ENCODE measurements around the gene DIPK1C. TPM values are rescaled to one million over a fixed set of nuclear protein-coding genes. Genes with fewer than 3 reads are reported as not detected.

The DIPK1C gene
- total RNA-seq, 1 donor from 2014 or later = not detected

GRCh38 chr18:74480149-74480651, 23.1 kb upstream of the DIPK1C start:
- H3K9me3 ChIP-seq = no peaks in the 10 kb centered on the region
- no peak overlapping the region for H3K4me3 ChIP-seq
- no peaks in the 10 kb centered on the region for H3K4me1 ChIP-seq
- no peaks in the 10 kb centered on the region for H3K36me3 ChIP-seq
- no peak overlapping the region for H3K27ac ChIP-seq
- no peaks in the 10 kb centered on the region for H3K27me3 ChIP-seq (ENCODE audit: low read depth)
- no peak for TF ChIP-seq CTCF (IDR thresholded peaks at IDR 0.05)
- ATAC-seq (peak in 1 of 2 donors; percentile 16), DNase-seq (no peak)
- intact Hi-C loops (cut with DNase I) = no loop called here

DNA sequence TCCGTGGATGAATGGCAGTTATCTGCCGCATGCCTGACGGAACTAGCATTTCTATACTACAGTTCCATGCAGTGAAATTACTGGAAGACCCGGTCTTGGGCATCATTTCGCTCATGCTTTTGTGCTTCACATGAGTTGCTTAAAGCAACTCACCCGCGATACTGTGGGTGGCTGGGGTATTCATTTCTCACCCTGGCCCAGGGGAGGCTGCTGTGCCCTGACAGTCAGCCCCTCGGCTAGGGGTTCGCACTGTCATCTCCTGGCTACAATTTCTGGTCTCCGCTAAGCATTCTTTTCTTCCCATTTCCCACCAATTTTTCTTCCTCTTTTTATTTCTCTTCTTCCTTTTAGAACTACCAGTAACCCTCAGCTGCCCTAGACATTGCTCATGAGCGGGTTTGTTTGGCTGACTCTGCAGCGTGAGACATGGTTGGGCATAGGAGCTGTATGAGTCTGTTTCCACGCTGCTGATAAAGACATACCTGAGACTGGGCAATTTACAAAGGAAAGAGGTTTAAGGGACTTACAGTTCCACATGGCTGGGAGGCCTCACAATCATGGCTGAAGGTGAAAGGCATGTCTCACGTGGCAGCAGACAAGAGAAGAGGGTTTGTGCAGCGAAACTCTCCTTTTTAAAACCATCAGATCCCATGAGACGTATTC, 22.5 kb upstream of the DIPK1C start:
- intact Hi-C loops (cut with DNase I) = no loop called here
- ATAC-seq (peak in 1 of 2 donors; percentile 37), DNase-seq (no peak)
- Histone ChIP-seq H3K4me3 (no peak overlapping the region), H3K9me3 (no peaks in the 10 kb centered on the region), H3K4me1 (no peaks in the 10 kb centered on the region), H3K36me3 (no peaks in the 10 kb centered on the region), H3K27me3 (ENCODE audit: low read depth) (no peaks in the 10 kb centered on the region), H3K27ac (no peak overlapping the region)
- no peak for TF ChIP-seq CTCF (IDR thresholded peaks at IDR 0.05)

- no peak for DNase-seq
- no peak overlapping the region for H3K27ac ChIP-seq
- peak in 1 of 2 donors; percentile 21 for ATAC-seq
- no peaks in the 10 kb centered on the region for H3K27me3 ChIP-seq (ENCODE audit: low read depth)
- no peaks in the 10 kb centered on the region for H3K4me1 ChIP-seq
- TF ChIP-seq CTCF (IDR thresholded peaks at IDR 0.05) = no peak
- no peak overlapping the region for H3K4me3 ChIP-seq
- H3K36me3 ChIP-seq = no peaks in the 10 kb centered on the region
- H3K9me3 ChIP-seq = no peaks in the 10 kb centered on the region
- intact Hi-C loops (cut with DNase I) = no loop called here
Observed at GRCh38 chr18:74478880-74479279, 21.8 kb upstream of the DIPK1C start.

DNA sequence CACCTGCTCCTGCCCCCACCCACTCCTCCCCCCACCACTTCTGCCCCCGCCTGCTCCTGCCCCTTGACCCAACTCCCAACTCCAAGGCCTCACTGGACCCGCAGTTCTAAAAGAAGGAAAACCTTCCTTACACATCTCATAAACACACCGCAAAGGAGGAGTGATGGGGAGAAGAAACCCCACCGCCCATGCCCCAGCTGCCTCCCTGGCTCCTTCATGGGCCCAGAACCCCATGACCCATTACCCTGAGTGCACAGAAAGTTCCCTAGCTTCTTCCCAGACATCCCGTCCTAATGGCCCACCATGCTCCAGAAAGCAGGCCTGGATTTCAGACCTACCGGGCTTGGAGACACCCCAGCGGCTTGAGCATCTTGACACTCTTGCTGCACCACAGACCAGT, 21.2 kb upstream of the DIPK1C start:
- intact Hi-C loops (cut with DNase I) = no loop called here
- no peak for TF ChIP-seq CTCF (IDR thresholded peaks at IDR 0.05)
- no peak for DNase-seq
- no peaks in the 10 kb centered on the region for H3K36me3 ChIP-seq
- no peak overlapping the region for H3K27ac ChIP-seq
- ATAC-seq = no peak
- no peak overlapping the region for H3K4me3 ChIP-seq
- H3K9me3 ChIP-seq = no peaks in the 10 kb centered on the region
- no peaks in the 10 kb centered on the region for H3K27me3 ChIP-seq (ENCODE audit: low read depth)
- H3K4me1 ChIP-seq = no peaks in the 10 kb centered on the region

GRCh38 chr18:74477771-74478170, 20.7 kb upstream of the DIPK1C start:
- no peak overlapping the region for H3K4me3 ChIP-seq
- no peak for DNase-seq
- ATAC-seq = peak; percentile 14 to 22
- H3K4me1 ChIP-seq = no peaks in the 10 kb centered on the region
- H3K36me3 ChIP-seq = no peaks in the 10 kb centered on the region
- H3K27me3 ChIP-seq (ENCODE audit: low read depth) = no peaks in the 10 kb centered on the region
- H3K9me3 ChIP-seq = no peaks in the 10 kb centered on the region
- no peak for TF ChIP-seq CTCF (IDR thresholded peaks at IDR 0.05)
- H3K27ac ChIP-seq = no peak overlapping the region
- intact Hi-C loops (cut with DNase I) = no loop called here

All from lower lobe of right lung (tissue), 2 donors.